ENCODE data around the gene DTNA. TPM values are rescaled to one million over a fixed set of nuclear protein-coding genes. Genes with fewer than 3 reads are reported as not detected.
A peak's percentile ranks its signal among the peaks of the same experiment; 100 is the strongest.

Gene DTNA
- total RNA-seq, 1 experiment from 2014 or later = not detected

- ChIA-PET CTCF (no interaction called here), POLR2A (ENCODE audit: unreplicated experiment) (no interaction called here)
- no peak overlapping the region for H3K4me2 ChIP-seq
Observed at GRCh38 chr18:34805878-34806351, 95.8 kb downstream of the DTNA start.

GRCh38 chr18:34806527-34806926, 96.4 kb downstream of the DTNA start:
- Histone ChIP-seq H3K4me2 (no peak overlapping the region), H3K36me3 (ENCODE audit: low read depth) (no peaks in the 10 kb centered on the region), H2AFZ (no peak overlapping the region), H3K9me3 (ENCODE audit: insufficient read depth, low read depth) (no peaks in the 10 kb centered on the region), H3K4me3 (no peak overlapping the region), H3K79me2 (ENCODE audit: low read depth) (no peaks in the 10 kb centered on the region), H3F3A (ENCODE audit: insufficient read depth, low read depth) (no peaks in the 10 kb centered on the region), H3K9me2 (ENCODE audit: insufficient read depth) (no peaks in the 10 kb centered on the region), H3K27ac (no peak overlapping the region), H3K27me3 (ENCODE audit: insufficient read depth, low read depth) (no peaks in the 10 kb centered on the region), H4K20me1 (ENCODE audit: insufficient read depth) (no peaks in the 10 kb centered on the region), H3K4me1 (replicated peaks; ENCODE audit: insufficient read depth) (no peaks in the 10 kb centered on the region)
- ChIA-PET POLR2A (ENCODE audit: unreplicated experiment) (no interaction called here), CTCF (no interaction called here)
- TF ChIP-seq, protein P1, sequence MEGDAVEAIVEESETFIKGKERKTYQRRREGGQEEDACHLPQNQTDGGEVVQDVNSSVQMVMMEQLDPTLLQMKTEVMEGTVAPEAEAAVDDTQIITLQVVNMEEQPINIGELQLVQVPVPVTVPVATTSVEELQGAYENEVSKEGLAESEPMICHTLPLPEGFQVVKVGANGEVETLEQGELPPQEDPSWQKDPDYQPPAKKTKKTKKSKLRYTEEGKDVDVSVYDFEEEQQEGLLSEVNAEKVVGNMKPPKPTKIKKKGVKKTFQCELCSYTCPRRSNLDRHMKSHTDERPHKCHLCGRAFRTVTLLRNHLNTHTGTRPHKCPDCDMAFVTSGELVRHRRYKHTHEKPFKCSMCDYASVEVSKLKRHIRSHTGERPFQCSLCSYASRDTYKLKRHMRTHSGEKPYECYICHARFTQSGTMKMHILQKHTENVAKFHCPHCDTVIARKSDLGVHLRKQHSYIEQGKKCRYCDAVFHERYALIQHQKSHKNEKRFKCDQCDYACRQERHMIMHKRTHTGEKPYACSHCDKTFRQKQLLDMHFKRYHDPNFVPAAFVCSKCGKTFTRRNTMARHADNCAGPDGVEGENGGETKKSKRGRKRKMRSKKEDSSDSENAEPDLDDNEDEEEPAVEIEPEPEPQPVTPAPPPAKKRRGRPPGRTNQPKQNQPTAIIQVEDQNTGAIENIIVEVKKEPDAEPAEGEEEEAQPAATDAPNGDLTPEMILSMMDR (conservative IDR thresholded peaks at IDR 0.05) = no peak
- TF ChIP-seq EZH2 (IDR thresholded peaks at IDR 0.05; ENCODE audit: low read depth) = no peak
- no peak for DNase-seq
- BruUV-seq (replicated peaks) = no TSS peak
- intact Hi-C loops (cut with micrococcal nuclease; ENCODE audit: unreplicated experiment) = no loop called here

More at GRCh38 chr18:34805878-34806351, 95.8 kb downstream of the DTNA start:
- TF ChIP-seq EZH2 (IDR thresholded peaks at IDR 0.05; ENCODE audit: low read depth) = no peak
- TF ChIP-seq, protein P1 (conservative IDR thresholded peaks at IDR 0.05) = no peak
- H3K4me1 ChIP-seq (replicated peaks; ENCODE audit: insufficient read depth) = no peaks in the 10 kb centered on the region
- no TSS peak for BruUV-seq (replicated peaks)
- H3K36me3 ChIP-seq (ENCODE audit: low read depth) = no peaks in the 10 kb centered on the region
- H3K79me2 ChIP-seq (ENCODE audit: low read depth) = no peaks in the 10 kb centered on the region
- intact Hi-C loops (cut with micrococcal nuclease; ENCODE audit: unreplicated experiment) = no loop called here
- H3F3A ChIP-seq (ENCODE audit: insufficient read depth, low read depth) = no peaks in the 10 kb centered on the region
- no peak for DNase-seq
- H3K27ac ChIP-seq = no peak overlapping the region
- H3K27me3 ChIP-seq (ENCODE audit: insufficient read depth, low read depth) = no peaks in the 10 kb centered on the region
- H3K9me3 ChIP-seq (ENCODE audit: insufficient read depth, low read depth) = no peaks in the 10 kb centered on the region
- H2AFZ ChIP-seq = no peak overlapping the region
- H4K20me1 ChIP-seq (ENCODE audit: insufficient read depth) = no peaks in the 10 kb centered on the region
- H3K4me3 ChIP-seq = no peak overlapping the region
- H3K9me2 ChIP-seq (ENCODE audit: insufficient read depth) = no peaks in the 10 kb centered on the region

DNA sequence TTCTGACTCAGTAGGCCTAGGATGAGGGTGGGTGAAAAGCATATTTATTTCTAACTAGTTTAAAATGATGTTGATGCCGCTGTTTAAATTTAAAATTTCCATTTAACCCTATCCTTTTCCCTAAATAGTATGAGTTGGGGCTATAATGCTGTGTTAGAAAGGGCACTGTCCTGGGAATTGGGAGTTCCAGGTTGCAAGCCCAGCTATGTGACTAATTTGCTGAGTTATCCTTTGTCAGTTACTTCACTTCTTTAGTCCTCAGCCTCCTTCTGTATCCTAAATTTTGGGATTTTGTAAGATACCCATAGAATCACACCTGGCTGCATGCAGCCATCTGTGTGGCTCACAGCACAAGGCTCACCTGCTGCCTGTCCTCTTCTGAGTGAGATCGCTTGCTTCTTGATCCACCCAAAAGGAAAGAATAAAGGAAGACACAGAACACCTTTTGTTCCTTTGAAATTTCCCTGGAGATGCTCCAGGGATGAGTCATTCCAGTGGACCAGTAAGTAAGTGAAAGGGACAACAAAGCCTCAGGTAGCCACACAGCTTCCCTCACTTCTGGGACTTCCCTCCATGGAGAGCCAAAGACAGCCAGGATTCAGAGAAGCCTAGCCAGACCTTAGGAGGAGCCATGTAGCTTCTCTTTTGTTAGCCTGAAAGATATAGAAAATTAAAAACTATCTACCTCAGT, 97.2 kb downstream of the DTNA start:
- H3K9me3 ChIP-seq (ENCODE audit: insufficient read depth, low read depth) = no peaks in the 10 kb centered on the region
- H2AFZ ChIP-seq = no peak overlapping the region
- H3K27me3 ChIP-seq (ENCODE audit: insufficient read depth, low read depth) = no peaks in the 10 kb centered on the region
- no peaks in the 10 kb centered on the region for H3K4me1 ChIP-seq (replicated peaks; ENCODE audit: insufficient read depth)
- no peak for TF ChIP-seq EZH2 (IDR thresholded peaks at IDR 0.05; ENCODE audit: low read depth)
- TF ChIP-seq, protein P1 (conservative IDR thresholded peaks at IDR 0.05) = no peak
- intact Hi-C loops (cut with micrococcal nuclease; ENCODE audit: unreplicated experiment) = no loop called here
- H3F3A ChIP-seq (ENCODE audit: insufficient read depth, low read depth) = no peaks in the 10 kb centered on the region
- DNase-seq = peak; percentile 12 to 39
- no peak overlapping the region for H3K4me3 ChIP-seq
- no peak overlapping the region; the same call in 1 of the 2 replicates for H3K4me2 ChIP-seq
- ChIA-PET CTCF (no interaction called here), POLR2A (ENCODE audit: unreplicated experiment) (no interaction called here)
- H3K9me2 ChIP-seq (ENCODE audit: insufficient read depth) = no peaks in the 10 kb centered on the region
- H3K36me3 ChIP-seq (ENCODE audit: low read depth) = no peaks in the 10 kb centered on the region
- H3K27ac ChIP-seq = no peak overlapping the region
- H3K79me2 ChIP-seq (ENCODE audit: low read depth) = no peaks in the 10 kb centered on the region
- BruUV-seq (replicated peaks) = no TSS peak
- no peaks in the 10 kb centered on the region for H4K20me1 ChIP-seq (ENCODE audit: insufficient read depth)
